Thymus (tissue), 11 donors: ENCODE measurements around the gene C2orf42. TPM values are rescaled to one million over a fixed set of nuclear protein-coding genes. Genes with fewer than 3 reads are reported as not detected.
"Not testable (repeated sequence)": the region's sequence is repeated elsewhere in the genome, so short reads cannot be mapped to it uniquely, and the experiment has no call there.

Experiments used
- DNase-seq, 9 donors: peaks; one replicate each; pipeline ENCODE4 v3.0.0-alpha.2; 2013; ENCODE audit warnings: low spot score in 9 of 9, low read depth in 6 of 9, missing footprints in 1 of 9
- H3K27ac ChIP-seq, 2 donors: one replicate each; pipeline ENCODE4 v1.5.1; 2013; ENCODE audit warnings: control low read depth in 1 of 2, low read depth in 1 of 2, low read length in 1 of 2, mild to moderate bottlenecking in 1 of 2, moderate library complexity in 1 of 2
- H3K27me3 ChIP-seq, 2 donors: one replicate each; pipeline ENCODE4 v1.5.1; 2013; ENCODE audit warnings: low read length in 1 of 2; ENCODE audit not compliant: control insufficient read depth in 2 of 2, insufficient read depth in 1 of 2
- H3K36me3 ChIP-seq, 2 donors: one replicate each; pipeline ENCODE4 v1.5.1; 2013; ENCODE audit warnings: low read length in 1 of 2, mild to moderate bottlenecking in 1 of 2, moderate library complexity in 1 of 2; ENCODE audit not compliant: control insufficient read depth in 2 of 2, insufficient read depth in 2 of 2
- H3K4me1 ChIP-seq, 2 donors: one replicate each; pipeline ENCODE4 v1.5.1; 2013; ENCODE audit warnings: low read length in 2 of 2; ENCODE audit not compliant: control insufficient read depth in 2 of 2, insufficient read depth in 2 of 2
- H3K4me3 ChIP-seq, 2 donors: one replicate each; pipeline ENCODE4 v1.5.1; 2013; ENCODE audit warnings: low read length in 2 of 2, control low read depth in 1 of 2, mild to moderate bottlenecking in 1 of 2
- H3K9me3 ChIP-seq, 2 donors: one replicate each; pipeline ENCODE4 v1.5.1; 2013; ENCODE audit warnings: low read length in 1 of 2, mild to moderate bottlenecking in 1 of 2; ENCODE audit not compliant: control insufficient read depth in 2 of 2, insufficient read depth in 1 of 2
- WGBS: extraction: QIAGEN DNeasy Blood & Tissue Kit; methylation state at CpG from one replicate; pipeline ENCODE4 v1.1.7; 2013; 5-methylcytosine and 5-hydroxymethylcytosine counted together
- polyA plus RNA-seq: library from polyadenylated mRNA; stranded (reverse); fragments of 200-250 nt; gene quantifications from one replicate; pipeline ENCODE4 v1.2.3, GENCODE V29; 2013
- total RNA-seq: library from RNA; stranded (reverse); fragments of 120-200 nt; gene quantifications from one replicate; pipeline ENCODE4 v1.2.4, GENCODE V29; 2013
- donor health status: healthy.

The C2orf42 gene
- total and polyA plus RNA-seq, 2 donors, result 15.4 to 15.7 TPM

- not testable (repeated sequence) for H3K36me3 ChIP-seq, H3K9me3 ChIP-seq, H3K27me3 ChIP-seq, H3K27ac ChIP-seq, H3K4me3 ChIP-seq, DNase-seq
- peaks cover 12 to 15% of the 10 kb centered on the region in 2 donors for H3K4me1 ChIP-seq
- WGBS, result 98% methylated on average over 29 of the region's 29 CpGs
Measured at GRCh38 chr2:70102323-70102905, 88.4 kb downstream of the C2orf42 start.

GRCh38 chr2:70101686-70102085, 89.1 kb downstream of the C2orf42 start:
- peaks cover 12 to 15% of the 10 kb centered on the region in 2 donors for H3K4me1 ChIP-seq
- not testable (repeated sequence) for DNase-seq, H3K27ac ChIP-seq, H3K36me3 ChIP-seq, H3K27me3 ChIP-seq, H3K4me3 ChIP-seq, H3K9me3 ChIP-seq
- 97% methylated on average over 11 of the region's 11 CpGs for WGBS

- no peak for DNase-seq
- Histone ChIP-seq H3K27ac (no peak overlapping the region), H3K36me3 (no peaks in the 10 kb centered on the region), H3K4me1 (peaks cover 12 to 15% of the 10 kb centered on the region in 2 donors), H3K4me3 (no peak overlapping the region), H3K9me3 (no peaks in the 10 kb centered on the region), H3K27me3 (no peaks in the 10 kb centered on the region)
- WGBS, result 97% methylated on average over 6 of the region's 6 CpGs
Measured at GRCh38 chr2:70101174-70101573, 89.6 kb downstream of the C2orf42 start.

Other genes with a start within 250 kb of the C2orf42 start
- 1.5 TPM for gene ASPRV1, start 229.4 kb downstream of the C2orf42 start, total RNA-seq
- gene ASPRV1, start 229.4 kb downstream of the C2orf42 start, polyA plus RNA-seq, result 7.1 TPM
- 45.9 TPM for gene PCBP1, start 103.5 kb downstream of the C2orf42 start, total RNA-seq
- 361 TPM for gene PCBP1, start 103.5 kb downstream of the C2orf42 start, polyA plus RNA-seq
- gene TIA1, start 57.6 kb upstream of the C2orf42 start, total RNA-seq, result 186 TPM
- 197 TPM for gene TIA1, start 57.6 kb upstream of the C2orf42 start, polyA plus RNA-seq
- gene PCYOX1, start 67.1 kb upstream of the C2orf42 start, total RNA-seq, result 9.4 TPM
- 8.7 TPM for gene PCYOX1, start 67.1 kb upstream of the C2orf42 start, polyA plus RNA-seq
- gene SNRPG, start 102.7 kb upstream of the C2orf42 start, total RNA-seq, result 258 TPM
- gene SNRPG, start 102.7 kb upstream of the C2orf42 start, polyA plus RNA-seq, result 186 TPM
- gene FAM136A, start 111.0 kb upstream of the C2orf42 start, total RNA-seq, result 31.2 TPM
- 41.3 TPM for gene FAM136A, start 111.0 kb upstream of the C2orf42 start, polyA plus RNA-seq